ENCODE measurements around the gene ALDOC.

GRCh38 chr17:28592260-28592659 is 15.6 kb upstream of the ALDOC start:
- TF ChIP-seq EZH2 (IDR thresholded peaks at IDR 0.05; ENCODE audit: insufficient read depth, poor library complexity, severe bottlenecking) (no peak), EZH2phosphoT487 (IDR thresholded peaks at IDR 0.05; ENCODE audit: insufficient read depth, low read depth) (no peak)

Data from GM23248 (cell line).